Measurements from ENCODE around the gene CLCN3.

DNA sequence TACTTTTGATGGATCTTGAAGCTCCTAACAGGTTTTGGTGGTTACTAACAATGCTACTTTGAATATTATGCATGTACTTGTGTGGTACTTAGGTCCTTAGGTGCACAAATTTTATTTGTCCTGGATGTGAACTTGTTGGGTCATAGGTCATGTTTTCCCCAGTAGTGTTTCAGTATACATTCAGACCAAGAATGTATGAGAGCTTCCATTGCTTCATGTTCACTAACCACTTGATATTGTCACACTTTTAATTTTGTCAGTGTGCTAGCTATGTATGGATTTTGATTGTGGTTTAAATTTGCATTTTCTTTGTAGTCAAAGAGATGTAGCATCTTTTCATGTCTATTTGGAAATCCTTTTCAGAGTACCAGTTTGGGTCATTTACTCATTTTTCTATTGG is 32.2 kb downstream of the CLCN3 start:
- TF ChIP-seq, protein P1, sequence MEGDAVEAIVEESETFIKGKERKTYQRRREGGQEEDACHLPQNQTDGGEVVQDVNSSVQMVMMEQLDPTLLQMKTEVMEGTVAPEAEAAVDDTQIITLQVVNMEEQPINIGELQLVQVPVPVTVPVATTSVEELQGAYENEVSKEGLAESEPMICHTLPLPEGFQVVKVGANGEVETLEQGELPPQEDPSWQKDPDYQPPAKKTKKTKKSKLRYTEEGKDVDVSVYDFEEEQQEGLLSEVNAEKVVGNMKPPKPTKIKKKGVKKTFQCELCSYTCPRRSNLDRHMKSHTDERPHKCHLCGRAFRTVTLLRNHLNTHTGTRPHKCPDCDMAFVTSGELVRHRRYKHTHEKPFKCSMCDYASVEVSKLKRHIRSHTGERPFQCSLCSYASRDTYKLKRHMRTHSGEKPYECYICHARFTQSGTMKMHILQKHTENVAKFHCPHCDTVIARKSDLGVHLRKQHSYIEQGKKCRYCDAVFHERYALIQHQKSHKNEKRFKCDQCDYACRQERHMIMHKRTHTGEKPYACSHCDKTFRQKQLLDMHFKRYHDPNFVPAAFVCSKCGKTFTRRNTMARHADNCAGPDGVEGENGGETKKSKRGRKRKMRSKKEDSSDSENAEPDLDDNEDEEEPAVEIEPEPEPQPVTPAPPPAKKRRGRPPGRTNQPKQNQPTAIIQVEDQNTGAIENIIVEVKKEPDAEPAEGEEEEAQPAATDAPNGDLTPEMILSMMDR (IDR thresholded peaks at IDR 0.05), result no peak
- no peak for TF ChIP-seq POLR2A (IDR thresholded peaks at IDR 0.05)
